ENCODE data around the gene TCEA2.

GRCh38 chr20:64107736-64108457 lies 44.9 kb downstream of the TCEA2 start:
- TF ChIP-seq, protein P1, sequence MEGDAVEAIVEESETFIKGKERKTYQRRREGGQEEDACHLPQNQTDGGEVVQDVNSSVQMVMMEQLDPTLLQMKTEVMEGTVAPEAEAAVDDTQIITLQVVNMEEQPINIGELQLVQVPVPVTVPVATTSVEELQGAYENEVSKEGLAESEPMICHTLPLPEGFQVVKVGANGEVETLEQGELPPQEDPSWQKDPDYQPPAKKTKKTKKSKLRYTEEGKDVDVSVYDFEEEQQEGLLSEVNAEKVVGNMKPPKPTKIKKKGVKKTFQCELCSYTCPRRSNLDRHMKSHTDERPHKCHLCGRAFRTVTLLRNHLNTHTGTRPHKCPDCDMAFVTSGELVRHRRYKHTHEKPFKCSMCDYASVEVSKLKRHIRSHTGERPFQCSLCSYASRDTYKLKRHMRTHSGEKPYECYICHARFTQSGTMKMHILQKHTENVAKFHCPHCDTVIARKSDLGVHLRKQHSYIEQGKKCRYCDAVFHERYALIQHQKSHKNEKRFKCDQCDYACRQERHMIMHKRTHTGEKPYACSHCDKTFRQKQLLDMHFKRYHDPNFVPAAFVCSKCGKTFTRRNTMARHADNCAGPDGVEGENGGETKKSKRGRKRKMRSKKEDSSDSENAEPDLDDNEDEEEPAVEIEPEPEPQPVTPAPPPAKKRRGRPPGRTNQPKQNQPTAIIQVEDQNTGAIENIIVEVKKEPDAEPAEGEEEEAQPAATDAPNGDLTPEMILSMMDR (IDR thresholded peaks at IDR 0.05) = no peak
- no peak for TF ChIP-seq POLR2AphosphoS5 (IDR thresholded peaks at IDR 0.05)

Data from sigmoid colon (tissue), 4 donors.